Activated gamma-delta T cell (primary cell): ENCODE measurements around the gene MEIS2.

Source experiments
- DNase-seq: peaks from one replicate; lab custom pipeline; 2025; lab: John Stamatoyannopoulos, UW

MEIS2 gene

GRCh38 chr15:37041042-37041441, 59.3 kb downstream of the MEIS2 start:
- no peak for DNase-seq

GRCh38 chr15:37040072-37040742, 60.1 kb downstream of the MEIS2 start:
- no peak for DNase-seq

GRCh38 chr15:37038716-37039106, 61.6 kb downstream of the MEIS2 start:
- no peak for DNase-seq

GRCh38 chr15:37037850-37038715, 62.3 kb downstream of the MEIS2 start:
- no peak for DNase-seq

- DNase-seq: no peak
These were observed 63.2 kb downstream of the MEIS2 start for GRCh38 chr15:37037071-37037655.

- no peak for DNase-seq
These were observed 65.3 kb downstream of the MEIS2 start for GRCh38 chr15:37034835-37035748.

- no peak for DNase-seq
These were observed 66.0 kb downstream of the MEIS2 start for GRCh38 chr15:37034392-37034791.

GRCh38 chr15:37032091-37032775, 68.1 kb downstream of the MEIS2 start:
- no peak for DNase-seq

GRCh38 chr15:37031198-37031597, 69.2 kb downstream of the MEIS2 start:
- no peak for DNase-seq

- DNase-seq: no peak
These were observed 71.6 kb downstream of the MEIS2 start for GRCh38 chr15:37028625-37029296.

GRCh38 chr15:37020852-37021251, 79.5 kb downstream of the MEIS2 start:
- DNase-seq: no peak

- no peak for DNase-seq
These were observed 80.6 kb downstream of the MEIS2 start for GRCh38 chr15:37019479-37020433.

- no peak for DNase-seq
These were observed 83.2 kb downstream of the MEIS2 start for GRCh38 chr15:37017031-37017625.

GRCh38 chr15:37016231-37016630, 84.1 kb downstream of the MEIS2 start:
- DNase-seq: no peak

- no peak for DNase-seq
These were observed 84.9 kb downstream of the MEIS2 start for GRCh38 chr15:37015451-37015850.

- DNase-seq: no peak
These were observed 85.3 kb downstream of the MEIS2 start for GRCh38 chr15:37015035-37015434.

- no peak for DNase-seq
These were observed 85.8 kb downstream of the MEIS2 start for GRCh38 chr15:37014566-37014965.

GRCh38 chr15:37014137-37014536, 86.2 kb downstream of the MEIS2 start:
- no peak for DNase-seq

- DNase-seq: no peak
These were observed 89.8 kb downstream of the MEIS2 start for GRCh38 chr15:37010595-37010994.
